Measurements from ENCODE around the gene TBX1. TPM values are rescaled to one million over a fixed set of nuclear protein-coding genes. Genes with fewer than 3 reads are reported as not detected.
"Not testable (repeated sequence)": the region's sequence is repeated elsewhere in the genome, so short reads cannot be mapped to it uniquely, and the experiment has no call there.

Gene TBX1
- total RNA-seq, 2 experiments from 2014 or later, result 0.23 TPM; not detected in 1

DNA sequence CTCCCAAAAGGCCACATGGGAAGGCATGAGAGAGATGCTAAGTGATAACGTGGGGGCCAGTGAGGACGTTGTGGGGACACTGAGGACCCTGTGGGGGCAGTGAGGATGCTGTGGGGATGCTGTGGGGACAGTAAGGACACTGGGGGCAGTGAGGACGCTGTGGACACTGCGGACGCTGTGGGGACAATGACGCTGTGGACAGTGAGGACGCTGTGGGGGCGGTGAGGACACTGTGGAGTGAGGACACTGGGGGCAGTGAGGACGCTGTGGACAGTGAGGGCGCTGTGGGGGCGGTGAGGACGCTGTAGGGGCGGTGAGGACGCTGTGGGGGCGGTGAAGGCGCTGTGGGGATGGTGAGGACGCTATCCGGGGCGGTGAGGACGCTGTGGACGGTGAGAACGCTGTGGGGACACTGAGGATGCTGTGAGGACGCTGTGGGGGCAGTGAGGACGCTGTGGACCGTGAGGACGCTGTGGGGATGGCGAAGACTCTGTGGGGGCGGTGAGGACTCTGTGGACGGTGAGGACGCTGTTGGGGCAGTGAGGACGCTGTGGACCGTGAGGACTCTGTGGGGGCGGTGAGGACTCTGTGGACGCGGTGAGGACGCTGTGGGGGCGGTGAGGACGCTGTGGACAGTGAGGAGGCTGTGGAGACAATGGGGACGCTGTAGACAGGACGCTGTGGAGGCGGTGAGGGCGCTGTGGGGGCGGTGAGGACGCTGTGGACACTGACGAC is 35.5 kb upstream of the TBX1 start:
- ChIA-PET CTCF (ENCODE audit: unreplicated experiment) (no interaction called here), POLR2A (no interaction called here)
- Histone ChIP-seq H3K4me3 (ENCODE audit: low read depth, low read length, poor library complexity, severe bottlenecking) (no peak overlapping the region), H3K4me1 (ENCODE audit: insufficient read depth, low read length, poor library complexity, severe bottlenecking) (no peaks in the 10 kb centered on the region), H3K9me2 (ENCODE audit: insufficient read depth, low read length) (no peaks in the 10 kb centered on the region), H4K20me1 (ENCODE audit: insufficient read depth, low read length) (no peaks in the 10 kb centered on the region), H3K79me2 (ENCODE audit: insufficient read depth, low read depth, low read length) (no peaks in the 10 kb centered on the region), H3K36me3 (ENCODE audit: insufficient read depth, low read length) (no peaks in the 10 kb centered on the region), H3K4me2 (ENCODE audit: low read length) (no peak overlapping the region), H2AFZ (ENCODE audit: low read length) (no peak overlapping the region), H3K9me3 (ENCODE audit: low read length) (no peaks in the 10 kb centered on the region), H3K27ac (ENCODE audit: low read depth, low read length, poor library complexity, severe bottlenecking) (no peak overlapping the region)
- intact Hi-C loops (cut with micrococcal nuclease; ENCODE audit: unreplicated experiment), result no loop called here
- TF ChIP-seq, protein P1, sequence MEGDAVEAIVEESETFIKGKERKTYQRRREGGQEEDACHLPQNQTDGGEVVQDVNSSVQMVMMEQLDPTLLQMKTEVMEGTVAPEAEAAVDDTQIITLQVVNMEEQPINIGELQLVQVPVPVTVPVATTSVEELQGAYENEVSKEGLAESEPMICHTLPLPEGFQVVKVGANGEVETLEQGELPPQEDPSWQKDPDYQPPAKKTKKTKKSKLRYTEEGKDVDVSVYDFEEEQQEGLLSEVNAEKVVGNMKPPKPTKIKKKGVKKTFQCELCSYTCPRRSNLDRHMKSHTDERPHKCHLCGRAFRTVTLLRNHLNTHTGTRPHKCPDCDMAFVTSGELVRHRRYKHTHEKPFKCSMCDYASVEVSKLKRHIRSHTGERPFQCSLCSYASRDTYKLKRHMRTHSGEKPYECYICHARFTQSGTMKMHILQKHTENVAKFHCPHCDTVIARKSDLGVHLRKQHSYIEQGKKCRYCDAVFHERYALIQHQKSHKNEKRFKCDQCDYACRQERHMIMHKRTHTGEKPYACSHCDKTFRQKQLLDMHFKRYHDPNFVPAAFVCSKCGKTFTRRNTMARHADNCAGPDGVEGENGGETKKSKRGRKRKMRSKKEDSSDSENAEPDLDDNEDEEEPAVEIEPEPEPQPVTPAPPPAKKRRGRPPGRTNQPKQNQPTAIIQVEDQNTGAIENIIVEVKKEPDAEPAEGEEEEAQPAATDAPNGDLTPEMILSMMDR (conservative IDR thresholded peaks at IDR 0.05; ENCODE audit: low read length), result no peak
- no peak for TF ChIP-seq EZH2phosphoT487 (IDR thresholded peaks at IDR 0.05; ENCODE audit: borderline replicate concordance, low read depth, low read length)
- no TSS peak for BruUV-seq (replicated peaks)
- DNase-seq (ENCODE audit: low spot score), result no peak

DNA sequence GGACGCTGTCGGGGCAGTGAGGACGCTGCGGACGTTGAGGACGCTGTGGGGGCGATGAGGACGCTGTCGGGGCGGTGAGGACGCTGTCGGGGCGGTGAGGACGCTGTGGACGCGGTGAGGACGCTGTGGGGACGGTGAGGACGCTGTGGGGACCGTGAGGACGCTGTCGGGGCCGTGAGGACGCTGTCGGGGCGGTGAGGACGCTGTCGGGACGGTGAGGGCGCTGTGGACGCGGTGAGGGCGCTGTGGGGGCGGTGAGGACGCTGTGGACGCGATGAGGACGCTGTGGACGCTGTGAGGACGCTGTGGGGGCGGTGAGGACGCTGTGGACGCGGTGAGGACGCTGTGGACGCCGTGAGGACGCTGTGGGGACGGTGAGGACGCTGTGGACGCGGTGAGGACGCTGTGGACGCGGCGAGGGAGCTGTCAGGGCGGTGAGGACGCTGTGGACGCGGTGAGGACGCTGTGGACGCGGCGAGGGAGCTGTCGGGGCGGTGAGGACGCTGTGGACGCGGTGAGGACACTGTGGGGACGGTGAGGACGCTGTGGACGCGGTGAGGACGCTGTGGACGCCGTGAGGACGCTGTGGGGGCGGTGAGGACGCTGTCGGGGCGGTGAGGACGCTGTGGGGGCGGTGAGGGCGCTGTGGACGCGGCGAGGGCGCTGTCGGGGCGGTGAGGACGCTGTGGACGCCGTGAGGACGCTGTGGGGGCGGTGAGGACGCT is 34.4 kb upstream of the TBX1 start:
- POLR2A ChIA-PET; H3K9me2 ChIP-seq (ENCODE audit: insufficient read depth, low read length); H3K4me3 ChIP-seq (ENCODE audit: low read depth, low read length, poor library complexity, severe bottlenecking); H3K27ac ChIP-seq (ENCODE audit: low read depth, low read length, poor library complexity, severe bottlenecking); H2AFZ ChIP-seq (ENCODE audit: low read length); BruUV-seq (replicated peaks); H3K4me2 ChIP-seq (ENCODE audit: low read length); CTCF ChIA-PET (ENCODE audit: unreplicated experiment); intact Hi-C loops (cut with micrococcal nuclease; ENCODE audit: unreplicated experiment); H3K9me3 ChIP-seq (ENCODE audit: low read length); H4K20me1 ChIP-seq (ENCODE audit: insufficient read depth, low read length); H3K79me2 ChIP-seq (ENCODE audit: insufficient read depth, low read depth, low read length); H3K4me1 ChIP-seq (ENCODE audit: insufficient read depth, low read length, poor library complexity, severe bottlenecking); H3K36me3 ChIP-seq (ENCODE audit: insufficient read depth, low read length); DNase-seq (ENCODE audit: low spot score): not testable (repeated sequence)

DNA sequence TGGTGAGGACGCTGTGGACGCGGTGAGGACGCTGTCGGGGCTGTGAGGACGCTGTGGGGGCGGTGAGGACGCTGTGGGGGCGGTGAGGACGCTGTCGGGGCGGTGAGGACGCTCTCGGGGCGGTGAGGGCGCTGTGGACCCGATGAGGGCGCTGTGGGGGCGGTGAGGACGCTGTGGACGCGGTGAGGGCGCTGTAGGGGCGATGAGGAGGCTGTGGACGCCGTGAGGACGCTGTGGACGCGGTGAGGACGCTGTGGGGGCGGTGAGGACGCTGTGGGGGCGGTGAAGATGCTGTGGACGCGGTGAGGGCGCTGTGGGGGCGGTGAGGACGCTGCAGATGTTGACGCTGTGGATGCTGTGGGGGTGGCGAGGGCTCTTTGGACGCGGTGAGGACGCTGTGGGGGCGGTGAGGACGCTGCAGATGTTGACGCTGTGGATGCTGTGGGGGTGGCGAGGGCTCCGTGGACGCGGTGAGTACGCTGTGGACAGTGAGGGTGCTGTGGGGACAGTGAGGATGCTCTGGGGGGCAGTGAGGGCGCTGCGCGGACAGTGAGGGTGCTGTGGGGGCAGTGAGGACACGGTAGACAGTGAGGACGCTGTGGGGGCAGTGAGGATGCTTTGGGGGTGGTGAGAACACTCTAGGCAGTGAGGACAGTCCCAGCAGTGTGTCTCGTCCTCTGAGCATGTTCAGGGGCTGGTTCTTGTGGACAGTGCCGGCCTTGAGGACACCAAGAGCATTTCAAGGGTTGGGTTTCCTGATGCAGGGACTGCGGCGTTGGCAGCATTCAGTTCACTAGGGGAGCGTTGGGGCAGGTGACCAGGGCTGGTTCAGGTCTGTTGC is 33.0 kb upstream of the TBX1 start:
- no peaks in the 10 kb centered on the region for H3K79me2 ChIP-seq (ENCODE audit: insufficient read depth, low read depth, low read length)
- ChIA-PET CTCF (ENCODE audit: unreplicated experiment) (no interaction called here), POLR2A (no interaction called here)
- no peaks in the 10 kb centered on the region for H4K20me1 ChIP-seq (ENCODE audit: insufficient read depth, low read length)
- no peak overlapping the region for H3K4me3 ChIP-seq (ENCODE audit: low read depth, low read length, poor library complexity, severe bottlenecking)
- peaks cover 6% of the 10 kb centered on the region for H3K4me1 ChIP-seq (ENCODE audit: insufficient read depth, low read length, poor library complexity, severe bottlenecking)
- H3K27ac ChIP-seq (ENCODE audit: low read depth, low read length, poor library complexity, severe bottlenecking), result no peak overlapping the region
- H3K9me2 ChIP-seq (ENCODE audit: insufficient read depth, low read length), result no peaks in the 10 kb centered on the region
- H3K9me3 ChIP-seq (ENCODE audit: low read length), result no peaks in the 10 kb centered on the region
- intact Hi-C loops (cut with micrococcal nuclease; ENCODE audit: unreplicated experiment), result no loop called here
- no peak for DNase-seq (ENCODE audit: low spot score)
- TF ChIP-seq EZH2phosphoT487 (IDR thresholded peaks at IDR 0.05; ENCODE audit: borderline replicate concordance, low read depth, low read length), result no peak
- TF ChIP-seq, protein P1 (conservative IDR thresholded peaks at IDR 0.05; ENCODE audit: low read length), result no peak
- no peak overlapping the region for H3K4me2 ChIP-seq (ENCODE audit: low read length)
- BruUV-seq (replicated peaks), result no TSS peak
- no peaks in the 10 kb centered on the region for H3K36me3 ChIP-seq (ENCODE audit: insufficient read depth, low read length)
- H2AFZ ChIP-seq (ENCODE audit: low read length), result no peak overlapping the region
